ENCODE results near the gene RHBDF1.

DNA sequence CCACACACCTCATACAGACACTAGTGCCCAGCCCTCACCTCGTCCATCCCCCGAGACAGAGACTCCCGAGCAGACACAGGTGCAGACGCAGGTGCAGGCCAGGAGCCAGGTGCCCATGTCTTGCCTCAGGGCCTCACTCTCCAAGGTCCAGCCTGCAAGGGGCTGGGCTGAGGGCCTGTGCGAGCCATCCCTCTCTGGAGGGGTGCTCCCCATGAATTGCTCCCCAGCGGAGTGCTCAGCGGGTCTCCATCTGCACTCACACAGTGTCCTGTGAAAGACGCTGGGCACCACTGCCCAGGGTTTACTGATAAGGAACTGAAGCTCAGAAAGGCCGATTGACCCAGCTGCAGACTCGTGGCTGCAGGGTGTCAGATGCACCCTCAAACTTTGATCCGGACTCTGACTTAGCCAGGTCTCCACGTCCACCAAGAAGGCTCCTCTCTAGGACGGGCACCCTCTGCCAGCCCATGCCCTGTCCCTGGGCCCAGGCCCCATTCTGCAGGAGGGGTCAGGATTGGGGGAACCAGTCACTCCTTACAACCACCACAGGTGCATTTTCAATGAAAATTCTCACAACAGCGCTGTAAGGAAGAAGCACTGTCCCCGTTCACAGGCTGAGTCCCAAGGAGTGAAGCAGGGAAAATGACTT, 36.0 kb downstream of the RHBDF1 start:
- TF ChIP-seq, protein P1, sequence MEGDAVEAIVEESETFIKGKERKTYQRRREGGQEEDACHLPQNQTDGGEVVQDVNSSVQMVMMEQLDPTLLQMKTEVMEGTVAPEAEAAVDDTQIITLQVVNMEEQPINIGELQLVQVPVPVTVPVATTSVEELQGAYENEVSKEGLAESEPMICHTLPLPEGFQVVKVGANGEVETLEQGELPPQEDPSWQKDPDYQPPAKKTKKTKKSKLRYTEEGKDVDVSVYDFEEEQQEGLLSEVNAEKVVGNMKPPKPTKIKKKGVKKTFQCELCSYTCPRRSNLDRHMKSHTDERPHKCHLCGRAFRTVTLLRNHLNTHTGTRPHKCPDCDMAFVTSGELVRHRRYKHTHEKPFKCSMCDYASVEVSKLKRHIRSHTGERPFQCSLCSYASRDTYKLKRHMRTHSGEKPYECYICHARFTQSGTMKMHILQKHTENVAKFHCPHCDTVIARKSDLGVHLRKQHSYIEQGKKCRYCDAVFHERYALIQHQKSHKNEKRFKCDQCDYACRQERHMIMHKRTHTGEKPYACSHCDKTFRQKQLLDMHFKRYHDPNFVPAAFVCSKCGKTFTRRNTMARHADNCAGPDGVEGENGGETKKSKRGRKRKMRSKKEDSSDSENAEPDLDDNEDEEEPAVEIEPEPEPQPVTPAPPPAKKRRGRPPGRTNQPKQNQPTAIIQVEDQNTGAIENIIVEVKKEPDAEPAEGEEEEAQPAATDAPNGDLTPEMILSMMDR (IDR thresholded peaks at IDR 0.05; ENCODE audit: low read depth, low read length): no peak
- no peak for TF ChIP-seq EZH2phosphoT487 (IDR thresholded peaks at IDR 0.05; ENCODE audit: low read depth)

All from OCI-LY3 (cell line).